Smooth muscle cell of the coronary artery (primary cell): Measurements from ENCODE around the gene FLOT2. TPM values are rescaled to one million over a fixed set of nuclear protein-coding genes. Genes with fewer than 3 reads are reported as not detected.

ENCODE experiments used
- total RNA-seq: library from RNA; depleted of rRNA; stranded (reverse); fragments of >200 nt; gene quantifications from 2 replicates; pipeline ENCODE4 v1.2.3, GENCODE V29; 2014; ENCODE audit warnings: low replicate concordance

The FLOT2 gene
- 38.0 and 80.1 TPM in 2 replicates for total RNA-seq

GRCh38 chr17:28896884-28897768 lies at the start of gene FLOT2:
Gene FLOT2 (minus strand): TSS chr17:28897733. CDS start chr17:28897574, 159 bp downstream.

GRCh38 chr17:28902819-28903545 lies 5.4 kb upstream of the FLOT2 start, which contains the start of gene DHRS13:
Gene DHRS13 (minus strand): TSS chr17:28903079. CDS start chr17:28902944, 135 bp downstream.

GRCh38 chr17:28854457-28855335 lies 42.8 kb downstream of the FLOT2 start, which contains the start of gene ERAL1:
Gene ERAL1 (plus strand): TSS chr17:28855016. CDS start chr17:28855035, 19 bp downstream.

GRCh38 chr17:28842282-28843012 lies 55.1 kb downstream of the FLOT2 start, which contains the start of gene FAM222B:
Gene FAM222B (minus strand): TSS chr17:28842790. CDS start chr17:28766667, 76,123 bp downstream.

Other genes with a start within 250 kb of the FLOT2 start
- 68.5 and 111 TPM in 2 replicates for gene SDF2, start 235.8 kb downstream of the FLOT2 start, total RNA-seq
- gene SUPT6H, start 235.5 kb downstream of the FLOT2 start, total RNA-seq: 41.9 and 53.5 TPM in 2 replicates
- 0.90 and 1.4 TPM in 2 replicates for gene PROCA1, start 185.8 kb downstream of the FLOT2 start, total RNA-seq
- 115 and 204 TPM in 2 replicates for gene RAB34, start 179.9 kb downstream of the FLOT2 start, total RNA-seq
- 906 and 1,571 TPM in 2 replicates for gene RPL23A, start 177.7 kb downstream of the FLOT2 start, total RNA-seq
- gene TLCD1, start 171.5 kb downstream of the FLOT2 start, total RNA-seq: 4.4 and 5.3 TPM in 2 replicates
- 5.3 and 8.4 TPM in 2 replicates for gene NEK8, start 168.9 kb downstream of the FLOT2 start, total RNA-seq
- 27.1 and 39.2 TPM in 2 replicates for gene TRAF4, start 153.7 kb downstream of the FLOT2 start, total RNA-seq
- 0.70 and 2.3 TPM in 2 replicates for gene FAM222B, start 54.9 kb downstream of the FLOT2 start, total RNA-seq
- gene ERAL1, start 42.7 kb downstream of the FLOT2 start, total RNA-seq: 11.1 and 18.9 TPM in 2 replicates
- gene DHRS13, start 5.3 kb upstream of the FLOT2 start, total RNA-seq: 2.0 and 3.6 TPM in 2 replicates
- 5.7 and 12.0 TPM in 2 replicates for gene PHF12, start 53.8 kb upstream of the FLOT2 start, total RNA-seq
- not detected in 2 replicates for gene SEZ6, start 108.3 kb upstream of the FLOT2 start, total RNA-seq
- 1.4 and 1.9 TPM in 2 replicates for gene PIPOX, start 145.4 kb upstream of the FLOT2 start, total RNA-seq